NB4 (cell line): ENCODE measurements around the gene TMEM120B.

Experiments used
- POLR2A ChIP-seq: IDR thresholded peaks from 2 replicates; pipeline ENCODE4 v1.6.1; 2011; ENCODE audit warnings: mild to moderate bottlenecking; ENCODE audit not compliant: insufficient read length; ENCODE audit errors: extremely low read depth
- TF ChIP-seq, protein P1 (sequence below): IDR thresholded peaks from one replicate; pipeline ENCODE4 v1.5.1; 2012; ENCODE audit warnings: low read depth, low read length

DNA sequence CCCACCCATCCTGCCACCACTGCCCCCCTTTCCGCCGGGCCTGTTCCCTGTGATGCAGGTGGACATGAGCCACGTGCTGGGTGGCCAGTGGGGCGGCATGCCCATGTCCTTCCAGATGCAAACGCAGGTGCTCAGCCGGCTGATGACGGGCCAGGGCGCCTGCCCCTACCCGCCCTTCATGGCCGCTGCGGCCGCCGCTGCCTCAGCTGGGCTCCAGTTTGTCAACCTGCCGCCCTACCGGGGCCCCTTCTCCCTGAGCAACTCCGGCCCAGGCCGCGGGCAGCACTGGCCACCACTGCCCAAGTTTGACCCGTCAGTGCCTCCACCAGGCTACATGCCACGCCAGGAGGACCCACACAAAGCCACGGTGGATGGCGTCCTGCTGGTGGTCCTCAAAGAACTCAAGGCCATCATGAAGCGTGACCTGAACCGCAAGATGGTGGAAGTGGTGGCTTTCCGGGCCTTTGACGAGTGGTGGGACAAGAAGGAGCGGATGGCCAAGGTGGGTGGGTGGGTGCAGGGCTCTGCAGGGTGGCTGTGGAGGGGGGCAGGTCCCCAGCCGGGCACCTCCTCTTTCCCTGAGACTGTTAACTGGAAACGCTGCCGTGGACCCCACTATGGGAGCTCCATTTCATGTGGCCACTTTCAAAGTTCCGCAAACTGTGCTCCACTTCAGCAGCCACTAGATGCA is 102.0 kb downstream of the TMEM120B start:
- TF ChIP-seq, protein P1, sequence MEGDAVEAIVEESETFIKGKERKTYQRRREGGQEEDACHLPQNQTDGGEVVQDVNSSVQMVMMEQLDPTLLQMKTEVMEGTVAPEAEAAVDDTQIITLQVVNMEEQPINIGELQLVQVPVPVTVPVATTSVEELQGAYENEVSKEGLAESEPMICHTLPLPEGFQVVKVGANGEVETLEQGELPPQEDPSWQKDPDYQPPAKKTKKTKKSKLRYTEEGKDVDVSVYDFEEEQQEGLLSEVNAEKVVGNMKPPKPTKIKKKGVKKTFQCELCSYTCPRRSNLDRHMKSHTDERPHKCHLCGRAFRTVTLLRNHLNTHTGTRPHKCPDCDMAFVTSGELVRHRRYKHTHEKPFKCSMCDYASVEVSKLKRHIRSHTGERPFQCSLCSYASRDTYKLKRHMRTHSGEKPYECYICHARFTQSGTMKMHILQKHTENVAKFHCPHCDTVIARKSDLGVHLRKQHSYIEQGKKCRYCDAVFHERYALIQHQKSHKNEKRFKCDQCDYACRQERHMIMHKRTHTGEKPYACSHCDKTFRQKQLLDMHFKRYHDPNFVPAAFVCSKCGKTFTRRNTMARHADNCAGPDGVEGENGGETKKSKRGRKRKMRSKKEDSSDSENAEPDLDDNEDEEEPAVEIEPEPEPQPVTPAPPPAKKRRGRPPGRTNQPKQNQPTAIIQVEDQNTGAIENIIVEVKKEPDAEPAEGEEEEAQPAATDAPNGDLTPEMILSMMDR, result no peak
- no peak for TF ChIP-seq POLR2A
